Measurements from ENCODE around the gene SLC26A11.

Gene SLC26A11

DNA sequence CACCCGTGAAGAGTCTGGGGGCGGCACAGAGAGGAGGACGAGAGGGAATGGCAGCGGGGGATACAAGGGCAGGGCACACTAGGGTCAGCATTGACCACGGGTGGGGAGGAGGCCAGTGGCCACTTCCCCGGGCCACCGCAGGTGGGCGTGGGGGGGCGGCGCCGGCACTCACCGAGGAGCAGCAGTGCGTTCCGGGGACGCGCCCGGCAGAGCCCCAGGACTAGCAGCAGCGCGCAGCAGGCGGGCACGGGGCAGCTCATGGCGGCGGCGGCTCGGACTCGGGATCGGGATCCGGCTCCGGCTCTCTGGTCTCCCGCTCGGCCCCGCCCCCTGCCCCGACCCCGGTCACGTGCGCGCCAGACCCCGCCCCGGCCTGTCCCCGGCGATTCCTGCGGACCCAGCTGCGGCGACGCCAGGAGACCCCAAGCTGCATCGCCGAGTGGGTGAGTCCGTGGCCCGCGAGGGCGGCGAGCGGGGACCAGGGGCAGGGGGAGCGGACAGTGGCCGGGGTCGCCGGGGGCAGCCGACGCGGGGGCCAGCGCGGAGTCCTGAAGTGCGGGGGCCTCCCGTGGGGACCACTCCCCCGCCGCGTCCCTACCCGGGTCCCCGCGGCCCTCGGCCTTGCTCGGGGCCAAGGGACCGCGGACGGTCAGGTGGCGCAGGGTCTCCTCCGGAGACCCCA lies at the start of gene SLC26A11, which contains the start of gene SGSH:
Gene SLC26A11 (plus strand): TSS at position 374 of the 682 bp plus-strand sequence. CDS start 1,134 bp downstream, outside the sequence.
Gene SGSH (minus strand): TSS at position 280 of the 682 bp plus-strand sequence. CDS start 20 bp downstream, at position 260.
- DNase-seq, result no peak

DNA sequence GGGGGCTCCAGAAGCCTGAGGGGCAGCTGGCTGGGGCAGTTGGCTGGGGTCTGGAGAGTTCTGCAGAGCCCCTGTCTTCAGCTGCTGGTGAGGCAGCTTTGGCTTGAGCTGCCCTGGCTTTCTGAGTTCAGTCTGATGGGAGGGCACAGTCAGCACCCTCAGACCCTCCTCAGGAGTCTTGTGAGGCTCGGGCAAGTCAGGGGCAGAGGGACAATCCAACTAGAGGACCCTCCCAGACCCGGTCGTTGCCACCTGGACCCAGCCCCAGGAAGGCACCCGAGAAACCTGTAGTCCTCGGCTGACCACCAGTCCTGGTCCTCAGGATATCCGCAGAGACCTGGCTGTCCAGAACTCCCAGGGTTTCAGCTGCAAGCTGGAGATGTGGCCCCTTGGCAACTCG lies 48.5 kb upstream of the SLC26A11 start:
- no peak for DNase-seq

DNA sequence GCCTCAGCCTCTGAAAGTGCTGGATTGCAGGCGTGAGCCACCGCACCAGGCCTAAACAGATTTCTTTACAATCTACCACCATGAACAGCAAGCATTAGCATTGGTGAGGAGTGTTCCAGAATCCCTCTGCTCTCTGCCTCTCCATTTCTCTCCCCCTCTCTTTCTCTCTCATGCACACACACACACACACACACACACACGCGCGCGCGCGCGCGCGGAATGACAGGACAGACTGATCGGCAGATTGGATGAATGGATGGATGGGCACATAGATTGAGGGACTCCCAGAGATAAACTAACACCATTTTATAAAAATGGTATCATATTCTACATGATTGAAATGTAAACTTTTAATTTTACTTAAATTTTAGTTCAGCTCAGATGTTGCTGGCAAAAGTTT lies 47.1 kb upstream of the SLC26A11 start:
- DNase-seq, result no peak

DNA sequence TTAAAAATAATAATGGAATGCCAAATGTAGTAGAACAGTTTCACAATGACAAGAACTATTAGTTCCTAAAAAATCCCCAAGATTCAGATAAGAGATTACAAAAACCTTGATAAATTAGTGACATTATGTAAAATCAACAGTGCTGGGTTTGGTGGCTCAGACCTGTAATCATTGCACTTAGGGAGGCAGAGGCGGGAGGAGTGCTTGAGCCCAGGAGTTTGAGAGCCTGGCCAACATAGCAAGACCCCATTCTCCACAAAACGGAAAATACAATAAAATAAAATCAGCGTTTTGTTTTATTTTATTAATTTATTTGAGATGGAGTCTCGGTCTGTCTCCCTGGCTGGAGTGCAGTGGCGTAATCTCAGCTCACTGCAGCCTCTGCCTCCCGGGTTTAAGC lies 46.3 kb upstream of the SLC26A11 start:
- DNase-seq, result no peak

DNA sequence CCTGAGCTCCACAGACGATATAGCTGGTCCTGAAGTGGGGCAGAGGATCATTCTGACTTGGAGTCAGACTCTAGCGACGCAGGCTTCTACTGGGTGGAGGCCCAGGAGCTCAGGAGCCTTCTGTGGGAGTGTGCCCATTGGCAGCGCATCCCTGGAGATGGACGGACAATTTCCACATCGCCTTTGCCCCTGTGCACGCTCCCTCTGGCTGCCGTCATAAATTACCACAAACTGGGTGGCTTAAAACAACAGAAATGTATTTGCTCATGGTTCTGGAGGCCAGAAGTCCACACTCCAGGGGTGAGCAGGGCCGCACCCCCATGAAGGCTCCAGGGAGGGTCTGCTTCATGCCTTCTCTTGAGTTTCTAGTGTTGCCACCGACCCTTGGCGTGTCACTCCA lies 43.5 kb upstream of the SLC26A11 start:
- DNase-seq, result no peak

DNA sequence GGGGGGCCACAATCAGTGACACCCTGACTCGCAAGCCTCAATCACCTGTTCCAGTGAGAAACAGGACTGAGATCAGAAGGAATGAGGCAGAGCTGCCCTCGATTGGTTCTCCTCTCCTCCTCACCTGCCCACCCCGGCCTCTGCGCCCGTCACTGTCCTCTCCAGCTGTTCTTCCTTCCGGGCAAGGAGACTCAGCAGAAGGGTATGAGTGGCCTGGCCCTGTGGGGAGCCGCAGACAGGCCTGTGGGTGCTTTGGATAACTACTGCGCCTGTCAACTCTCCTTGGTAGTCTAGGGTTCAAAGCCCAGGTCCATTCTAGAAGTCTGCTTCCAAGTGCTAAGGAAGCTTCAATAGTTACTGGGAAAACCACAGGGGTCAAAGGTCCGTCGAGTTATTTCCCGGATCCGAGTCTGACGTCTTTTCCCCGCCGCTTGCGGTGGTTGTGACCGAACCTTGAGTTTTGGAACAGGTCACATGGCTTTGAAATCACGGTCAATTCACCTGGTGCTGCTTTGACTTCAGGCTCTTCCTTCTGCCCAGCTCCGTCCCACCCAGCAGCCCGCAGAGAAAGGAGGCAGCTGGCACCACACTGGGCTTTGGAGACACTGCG lies 42.1 kb upstream of the SLC26A11 start:
- no peak for DNase-seq

DNA sequence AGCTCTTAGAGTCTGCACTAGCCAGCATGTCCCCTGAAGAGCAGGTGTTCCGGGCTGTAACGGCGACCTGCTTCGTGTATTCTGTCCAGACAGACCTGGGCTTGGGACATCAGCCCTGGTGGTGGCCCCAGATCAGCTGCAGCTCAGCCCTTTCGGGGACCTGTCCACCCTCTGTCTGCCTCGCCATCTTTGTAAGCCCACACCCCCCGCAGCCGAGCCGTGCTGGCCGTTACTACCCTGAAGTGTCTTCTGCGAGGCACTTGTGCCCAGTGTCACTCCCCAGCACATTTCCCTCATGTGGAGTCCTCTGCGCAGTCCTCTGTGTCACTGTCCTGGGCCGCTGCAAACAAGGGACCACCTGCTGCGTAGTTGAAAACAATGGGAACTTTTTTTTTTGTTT lies 40.0 kb upstream of the SLC26A11 start:
- DNase-seq, result no peak

DNA sequence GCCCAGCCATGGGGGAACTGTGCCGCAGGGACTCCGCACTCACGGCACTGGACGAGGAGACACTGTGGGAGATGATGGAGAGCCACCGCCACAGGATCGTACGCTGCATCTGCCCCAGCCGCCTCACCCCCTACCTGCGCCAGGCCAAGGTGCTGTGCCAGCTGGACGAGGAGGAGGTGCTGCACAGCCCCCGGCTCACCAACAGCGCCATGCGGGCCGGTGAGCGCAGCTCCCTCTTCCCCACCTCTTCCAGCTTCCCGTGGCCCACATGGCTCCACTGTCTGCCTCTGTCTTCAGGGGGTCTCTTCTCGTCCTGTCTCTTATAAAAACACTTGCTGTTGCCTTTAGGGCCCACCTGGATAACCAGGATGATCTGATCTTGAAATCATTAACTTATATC lies 38.8 kb upstream of the SLC26A11 start:
- no peak for DNase-seq

DNA sequence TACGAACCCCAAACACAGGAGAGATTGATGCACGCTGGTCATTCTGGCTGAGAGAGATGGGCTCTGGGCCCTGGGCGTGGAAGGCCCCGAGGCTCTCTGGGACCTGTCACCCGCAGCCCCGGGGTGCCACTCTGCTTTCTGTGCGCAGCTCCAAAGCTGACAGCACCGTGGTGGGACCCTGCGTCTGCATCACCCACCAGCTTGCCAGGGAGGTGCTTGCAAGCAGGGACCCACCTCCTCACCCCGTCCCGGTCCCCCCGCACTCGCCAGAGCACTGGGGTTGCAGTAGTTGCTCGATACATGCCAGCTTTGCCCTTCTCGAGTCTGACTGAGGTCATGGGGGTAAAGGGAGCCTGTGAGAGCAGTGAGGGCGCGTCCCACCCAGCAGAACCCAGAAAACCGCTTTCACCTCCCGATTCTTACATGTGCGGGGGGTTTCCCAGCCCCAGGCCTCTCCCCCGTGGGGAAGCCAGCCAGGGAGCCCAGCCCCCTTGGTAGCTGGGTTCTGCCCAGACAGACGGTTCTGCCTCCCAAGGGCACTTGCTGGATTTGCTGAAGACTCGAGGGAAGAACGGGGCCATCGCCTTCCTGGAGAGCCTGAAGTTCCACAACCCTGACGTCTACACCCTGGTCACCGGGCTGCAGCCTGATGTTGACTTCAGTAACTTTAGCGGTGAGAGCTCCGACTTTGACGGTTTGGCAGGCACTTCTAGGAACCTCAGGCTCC lies 37.9 kb upstream of the SLC26A11 start:
- DNase-seq, result no peak

DNA sequence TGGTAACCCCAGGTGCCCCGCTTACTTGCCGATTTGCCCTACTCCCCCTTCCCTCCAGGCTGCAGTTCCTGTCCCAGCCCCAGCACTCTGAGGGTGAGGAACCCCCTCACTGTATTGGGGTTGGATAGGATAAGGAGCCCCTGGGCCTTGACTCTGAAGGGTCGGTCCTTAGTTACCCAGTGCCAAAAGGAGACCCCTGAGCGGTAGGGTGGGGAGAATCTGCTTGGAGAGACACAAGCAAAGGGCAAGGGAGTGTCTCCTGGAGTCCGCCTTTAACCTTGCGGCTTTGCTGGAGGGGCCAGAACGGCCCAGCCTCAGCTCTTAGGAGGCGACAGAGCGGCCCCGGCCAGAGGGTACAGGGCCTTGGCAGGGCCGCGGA lies 37.4 kb upstream of the SLC26A11 start:
- no peak for DNase-seq

DNA sequence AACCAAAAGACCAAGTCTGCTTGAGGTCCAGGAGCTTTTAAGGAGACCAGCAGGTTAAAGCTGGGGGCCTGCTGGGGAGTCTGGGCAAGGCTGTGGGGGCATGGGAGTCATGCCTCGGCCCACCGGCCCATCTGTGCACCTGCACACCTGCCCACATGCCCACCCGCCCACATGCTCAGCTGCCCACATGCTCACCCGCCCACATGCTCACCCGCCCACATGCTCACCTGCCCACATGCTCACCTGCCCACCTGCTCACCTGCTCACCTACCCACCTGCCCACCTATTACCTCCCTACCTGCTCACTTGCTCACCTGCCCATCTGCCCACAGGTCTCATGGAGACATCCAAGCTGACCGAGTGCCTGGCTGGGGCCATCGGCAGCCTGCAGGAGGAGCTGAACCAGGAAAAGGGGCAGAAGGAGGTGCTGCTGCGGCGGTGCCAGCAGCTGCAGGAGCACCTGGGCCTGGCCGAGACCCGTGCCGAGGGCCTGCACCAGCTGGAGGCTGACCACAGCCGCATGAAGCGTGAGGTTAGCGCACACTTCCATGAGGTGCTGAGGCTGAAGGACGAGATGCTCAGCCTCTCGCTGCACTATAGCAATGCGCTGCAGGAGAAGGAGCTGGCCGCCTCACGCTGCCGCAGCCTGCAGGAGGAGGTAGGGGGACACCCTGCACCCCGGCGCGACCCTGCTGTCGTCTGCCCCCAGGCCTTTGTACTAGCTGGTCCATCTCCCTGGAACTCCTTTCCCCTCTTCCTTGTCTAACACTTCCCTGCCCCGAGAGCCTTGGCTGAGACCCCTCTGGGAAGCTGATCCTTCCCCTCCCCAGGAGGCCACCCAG lies 36.4 kb upstream of the SLC26A11 start:
- no peak for DNase-seq

DNA sequence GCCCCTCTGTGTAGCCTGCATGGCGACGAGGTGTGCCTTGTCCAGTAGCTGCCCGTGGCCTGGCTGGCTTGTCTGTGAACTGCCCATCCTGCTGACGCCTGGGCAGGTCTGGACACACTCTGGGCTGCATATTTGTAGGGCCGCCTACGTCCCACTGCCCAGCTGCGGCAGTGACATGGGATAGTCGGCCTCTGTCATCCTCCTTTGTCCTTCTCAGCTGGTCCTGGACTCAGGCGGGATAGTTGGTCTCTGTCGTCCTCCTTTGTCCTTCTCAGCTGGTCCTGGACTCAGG lies 35.9 kb upstream of the SLC26A11 start:
- no peak for DNase-seq

DNA sequence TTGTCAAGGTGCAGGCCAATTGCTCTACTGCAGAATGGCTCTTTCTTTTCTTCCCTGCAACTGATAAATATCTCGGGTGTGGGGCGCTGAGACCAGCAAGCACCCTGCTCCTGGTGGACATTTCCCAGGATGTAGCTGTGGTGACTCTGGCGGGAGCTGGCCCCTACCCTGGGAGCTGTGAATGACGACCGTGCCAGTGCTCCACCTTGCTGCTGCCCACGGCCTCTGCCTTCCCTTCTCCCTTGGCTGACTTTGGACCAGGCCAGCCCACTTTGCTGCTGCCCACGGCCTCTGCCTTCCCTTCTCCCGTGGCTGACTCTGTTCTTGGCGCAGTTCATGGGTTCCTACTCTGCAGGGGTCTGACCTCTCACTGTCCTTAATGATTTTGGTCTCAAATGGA lies 34.3 kb upstream of the SLC26A11 start:
- DNase-seq, result no peak

DNA sequence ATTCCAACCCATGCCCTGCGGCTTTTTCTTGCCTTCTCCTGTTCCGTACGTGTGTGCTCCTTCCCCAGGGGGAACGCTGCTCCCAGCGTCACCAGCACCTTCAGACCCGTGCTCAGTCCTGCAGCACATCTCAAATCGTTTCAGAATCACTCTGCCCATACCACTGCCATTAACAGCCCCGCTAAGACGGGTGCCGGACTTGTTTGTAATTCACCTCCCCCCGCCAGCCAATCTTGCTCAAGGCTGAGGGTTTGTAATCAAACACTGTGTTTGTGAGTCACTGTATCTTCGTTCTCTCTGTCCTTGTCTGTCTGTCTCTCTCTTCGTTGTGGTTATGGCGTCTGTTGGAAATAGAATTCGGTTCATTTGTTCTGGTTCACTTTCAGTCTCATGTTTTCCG lies 33.1 kb upstream of the SLC26A11 start:
- DNase-seq, result no peak

DNA sequence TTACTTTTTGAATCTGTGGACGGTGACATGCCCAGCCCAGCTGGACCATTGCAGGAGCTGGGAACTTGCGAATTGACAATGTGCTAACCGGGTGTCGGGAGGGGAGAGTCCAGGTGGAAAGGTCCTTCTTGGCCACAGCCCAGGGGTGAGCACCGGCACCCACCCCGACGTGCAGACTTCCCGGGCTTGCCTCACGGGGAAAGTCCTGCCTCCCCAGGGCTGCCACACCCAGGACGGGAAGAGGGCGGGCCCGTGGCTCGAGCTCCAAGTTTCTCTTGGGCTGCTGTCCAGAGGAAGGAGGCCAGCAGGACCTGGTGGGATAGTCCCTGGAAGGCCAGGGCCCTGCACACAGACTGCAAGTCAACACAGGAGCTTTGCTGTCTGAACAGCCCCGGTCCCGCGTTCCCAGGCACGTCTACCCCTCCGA lies 32.7 kb upstream of the SLC26A11 start:
- no peak for DNase-seq

DNA sequence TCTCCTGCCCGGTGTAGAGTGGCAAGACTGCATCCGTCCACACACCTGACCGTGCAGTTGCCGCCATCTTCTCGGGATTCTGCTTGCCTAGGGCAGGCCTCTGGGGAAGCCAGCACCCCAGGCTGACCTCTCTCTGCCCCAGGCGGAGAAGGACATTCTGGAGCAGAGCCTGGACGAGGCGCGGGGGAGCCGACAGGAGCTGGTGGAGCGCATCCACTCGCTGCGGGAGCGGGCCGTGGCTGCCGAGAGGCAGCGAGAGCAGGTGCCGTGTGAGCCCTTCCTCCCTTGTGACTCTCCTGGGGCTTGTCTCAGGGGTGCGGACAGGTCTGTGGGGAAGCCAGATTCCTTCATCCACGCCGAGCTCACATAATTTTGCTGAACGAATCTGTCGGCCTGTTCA lies 30.6 kb upstream of the SLC26A11 start:
- DNase-seq, result no peak

DNA sequence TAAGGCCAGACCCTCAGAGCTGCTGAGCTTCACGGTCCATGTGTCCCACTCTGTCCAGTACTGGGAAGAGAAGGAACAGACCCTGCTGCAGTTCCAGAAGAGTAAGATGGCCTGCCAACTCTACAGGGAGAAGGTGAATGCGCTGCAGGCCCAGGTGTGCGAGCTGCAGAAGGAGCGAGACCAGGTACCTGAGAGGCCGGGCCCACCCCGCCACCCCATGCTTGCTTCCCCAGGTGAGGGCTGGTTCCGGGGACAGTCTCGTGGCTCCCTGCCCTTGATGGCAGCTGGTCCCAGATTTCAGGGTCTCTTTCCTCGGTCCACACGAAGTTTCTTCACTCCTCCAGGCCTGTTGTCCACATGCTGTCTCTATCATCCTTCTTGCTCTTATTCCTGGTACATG lies 29.5 kb upstream of the SLC26A11 start:
- no peak for DNase-seq

DNA sequence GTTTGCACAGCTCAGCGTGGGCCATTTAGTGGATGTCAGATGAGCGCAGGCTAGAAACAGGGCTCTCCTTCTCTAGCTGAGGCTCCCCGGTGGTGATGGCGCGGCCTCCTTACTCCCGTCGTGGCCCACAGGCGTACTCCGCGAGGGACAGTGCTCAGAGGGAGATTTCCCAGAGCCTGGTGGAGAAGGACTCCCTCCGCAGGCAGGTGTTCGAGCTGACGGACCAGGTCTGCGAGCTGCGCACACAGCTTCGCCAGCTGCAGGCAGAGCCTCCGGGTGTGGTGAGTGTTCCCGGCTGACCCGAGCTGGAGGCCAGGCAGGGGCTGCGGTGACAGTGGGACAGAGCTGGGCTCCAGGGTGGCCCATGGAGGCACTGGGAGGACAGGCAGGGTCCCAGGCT lies 29.0 kb upstream of the SLC26A11 start:
- no peak for DNase-seq

DNA sequence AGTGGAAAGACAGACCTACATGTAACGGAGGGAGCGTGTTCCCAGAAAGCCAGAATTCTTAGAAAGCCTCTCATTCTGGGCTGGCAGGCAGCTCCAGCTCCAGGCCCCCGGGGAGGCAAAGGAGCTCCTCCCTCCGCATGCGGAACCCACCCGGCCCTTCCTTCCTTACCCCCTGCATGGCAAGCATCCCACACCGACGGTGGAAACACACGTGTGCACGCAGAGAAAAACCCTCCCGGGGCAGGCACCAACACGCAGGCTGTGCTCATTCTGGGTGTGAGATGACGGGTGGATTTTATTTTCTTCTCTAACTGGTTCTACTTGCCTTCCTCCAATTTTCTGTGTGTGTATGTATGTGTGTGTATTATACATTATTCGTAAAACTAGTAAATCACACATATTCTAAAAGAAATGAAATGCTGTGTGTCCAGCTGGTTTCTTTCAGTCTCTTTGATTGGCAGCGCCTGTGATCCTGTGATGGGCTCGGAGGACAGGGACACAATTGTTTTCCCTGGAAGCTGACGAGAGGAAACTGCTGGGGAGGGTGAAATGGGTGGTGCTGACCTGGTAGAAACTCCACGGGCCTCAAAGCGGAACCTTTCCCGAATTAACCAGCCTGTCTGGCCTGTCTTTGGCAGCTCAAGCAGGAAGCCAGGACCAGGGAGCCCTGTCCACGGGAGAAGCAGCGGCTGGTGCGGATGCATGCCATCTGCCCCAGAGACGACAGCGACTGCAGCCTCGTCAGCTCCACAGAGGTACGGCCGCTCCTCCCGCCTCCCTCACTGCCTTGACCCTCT lies 28.2 kb upstream of the SLC26A11 start:
- DNase-seq, result no peak

DNA sequence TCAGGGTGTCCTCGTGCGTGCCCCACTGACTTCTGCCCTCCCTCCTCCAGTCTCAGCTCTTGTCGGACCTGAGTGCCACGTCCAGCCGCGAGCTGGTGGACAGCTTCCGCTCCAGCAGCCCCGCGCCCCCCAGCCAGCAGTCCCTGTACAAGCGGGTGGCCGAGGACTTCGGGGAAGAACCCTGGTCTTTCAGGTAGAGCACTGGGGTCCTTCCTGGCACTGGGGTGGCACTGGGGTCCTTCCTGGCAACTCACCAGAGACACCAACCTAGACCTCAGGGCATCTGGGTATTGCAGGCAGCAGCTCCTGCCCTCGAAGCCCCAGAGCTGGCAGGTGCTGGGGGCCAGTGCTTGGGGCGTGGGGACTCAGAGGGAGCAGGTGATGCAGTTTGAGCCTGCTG lies 25.1 kb upstream of the SLC26A11 start:
- no peak for DNase-seq

DNA sequence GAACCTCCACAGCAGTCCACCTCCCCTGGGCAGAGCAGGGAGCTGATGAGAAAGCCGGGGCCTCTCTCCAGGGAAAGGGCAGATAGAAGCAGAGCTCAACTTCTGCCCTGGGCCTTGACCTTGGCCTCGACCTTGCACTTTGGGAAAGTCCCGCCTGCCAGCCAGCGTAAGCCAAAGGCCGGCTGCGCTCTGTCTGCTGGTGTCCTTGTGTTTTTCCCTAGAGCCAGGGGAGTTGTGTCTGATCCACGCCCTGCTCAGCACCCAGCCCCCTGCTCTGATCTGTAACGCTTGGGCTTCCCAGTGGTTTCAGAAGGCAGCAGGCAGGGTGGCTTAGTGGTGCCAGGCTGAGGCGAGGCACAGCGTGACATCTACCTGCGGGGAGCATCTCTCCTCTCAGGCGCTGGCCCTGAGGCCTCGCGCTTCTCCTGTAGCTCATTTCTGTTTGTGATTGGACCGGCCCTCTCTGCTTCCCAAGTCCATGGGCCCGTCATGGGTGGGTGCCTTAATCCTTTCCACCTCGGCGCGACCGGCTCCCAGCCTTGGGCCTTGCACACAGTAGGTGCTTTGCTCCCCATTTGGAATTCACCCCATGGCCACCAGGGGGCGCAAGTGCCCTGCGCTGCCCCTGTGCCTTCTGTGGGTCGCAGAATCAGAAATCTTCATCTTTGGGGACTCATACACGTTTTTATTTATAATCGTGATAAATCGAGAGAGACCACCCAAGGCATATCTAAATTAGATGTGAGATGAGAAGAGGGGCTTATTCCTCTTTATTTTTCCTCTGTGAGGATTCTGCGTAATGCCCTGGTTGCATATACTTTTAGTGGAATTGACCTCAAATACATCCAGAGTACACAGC lies 24.3 kb upstream of the SLC26A11 start:
- DNase-seq, result no peak

DNA sequence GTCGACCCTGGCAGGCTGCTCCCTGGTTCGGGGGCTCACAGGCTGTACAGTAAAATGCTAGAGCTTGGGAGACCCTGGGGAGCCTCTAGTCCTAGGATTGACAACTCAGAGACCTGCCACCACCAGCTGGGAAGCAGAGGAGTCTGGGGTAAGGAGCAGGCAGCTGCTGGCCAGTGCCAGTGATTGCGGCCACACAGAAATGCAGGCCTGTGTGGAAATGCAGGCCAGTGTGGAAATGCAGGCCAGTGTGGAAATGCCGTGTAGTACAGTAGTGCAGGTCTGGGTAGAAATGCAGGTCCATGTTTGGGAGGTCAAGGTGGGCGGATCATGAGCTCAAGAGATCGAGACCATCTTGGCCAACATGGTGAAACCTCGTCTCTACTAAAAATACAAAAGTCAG lies 23.6 kb upstream of the SLC26A11 start:
- no peak for DNase-seq

All from NCI-H748 treated with DMSO at 0.1 percent for 48 hours (cell line).